A172 (cell line): ENCODE data around the gene ZC3H7B. TPM values are rescaled to one million over a fixed set of nuclear protein-coding genes. Genes with fewer than 3 reads are reported as not detected.
"Not testable (repeated sequence)": the region's sequence is repeated elsewhere in the genome, so short reads cannot be mapped to it uniquely, and the experiment has no call there.

ENCODE experiments used
- DNase-seq: peaks from one replicate; pipeline ENCODE4 v3.0.0-alpha.2; 2015; ENCODE audit warnings: low spot score
- total RNA-seq: library from RNA; depleted of rRNA; stranded (reverse); fragments of >200 nt; shearing (Covaris generic); gene quantifications from 2 replicates; pipeline ENCODE4 v1.2.3, GENCODE V29; 2014

The ZC3H7B gene
- total RNA-seq, 1 experiment from 2014 or later = 31.1 TPM

GRCh38 chr22:41285820-41286638 lies 15.3 kb upstream of the ZC3H7B start, which contains the start of gene RANGAP1:
TSS of gene RANGAP1 (minus strand) at chr22:41286187. CDS start at chr22:41281044, 5,143 bp downstream.
- DNase-seq = peak; percentile 88

- DNase-seq = no peak
Observed at GRCh38 chr22:41286639-41287091, 14.7 kb upstream of the ZC3H7B start.

DNA sequence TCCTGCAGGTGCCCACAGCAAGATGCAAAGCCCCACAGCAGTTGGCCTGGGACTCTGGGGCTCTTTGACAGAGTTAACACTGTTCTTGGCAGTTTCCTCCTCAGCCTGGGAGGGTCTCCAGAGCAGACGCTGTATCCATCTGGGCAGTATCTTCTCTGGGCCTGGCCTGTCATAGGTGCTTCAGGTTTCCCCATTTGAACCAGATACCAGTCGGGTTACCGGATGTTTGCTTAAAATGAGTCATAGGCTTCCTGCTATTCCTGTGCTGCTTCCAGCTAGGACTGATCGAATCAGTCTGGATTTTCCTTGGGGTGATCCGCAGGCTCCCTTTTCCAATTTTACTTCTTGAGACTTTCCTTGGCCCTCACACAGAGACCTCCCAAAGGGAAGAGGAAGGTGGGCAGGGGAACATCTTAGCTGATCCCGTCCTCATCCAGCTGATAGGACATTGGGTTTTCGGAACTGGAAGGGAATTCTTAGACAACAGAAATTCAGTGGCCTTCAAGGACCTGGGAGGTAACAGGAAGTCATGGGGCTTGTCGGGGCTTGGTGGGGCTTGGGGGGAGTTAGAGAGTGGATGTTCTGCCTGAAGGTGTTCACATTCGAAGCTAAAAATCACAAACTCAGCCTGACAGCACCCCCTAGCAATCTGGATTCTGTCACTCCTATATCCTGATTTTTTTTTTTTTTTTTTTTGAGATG lies 12.9 kb upstream of the ZC3H7B start:
- peak; percentile 84 for DNase-seq

DNA sequence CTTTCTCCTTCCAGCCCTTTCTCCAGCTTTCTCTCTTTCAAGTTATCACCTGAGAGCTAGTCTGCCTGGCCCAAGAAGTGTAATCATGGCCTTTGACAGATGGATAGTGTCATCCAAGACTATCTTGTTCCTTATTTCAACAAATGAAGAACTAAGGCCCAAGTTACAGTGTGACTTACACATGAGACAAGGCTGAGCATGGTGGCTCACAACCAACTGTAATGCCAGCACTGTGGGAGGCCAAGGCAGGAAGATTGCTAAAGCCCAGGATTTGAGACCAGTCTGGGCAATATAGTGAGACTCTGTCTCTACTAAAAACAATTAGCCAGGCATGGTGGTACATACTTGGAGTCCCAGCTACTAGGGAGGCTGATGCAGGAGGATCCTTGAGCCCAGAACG lies 11.7 kb upstream of the ZC3H7B start:
- no peak for DNase-seq

- DNase-seq = peak; percentile 81
Observed at GRCh38 chr22:41290262-41291221, 10.8 kb upstream of the ZC3H7B start.

DNA sequence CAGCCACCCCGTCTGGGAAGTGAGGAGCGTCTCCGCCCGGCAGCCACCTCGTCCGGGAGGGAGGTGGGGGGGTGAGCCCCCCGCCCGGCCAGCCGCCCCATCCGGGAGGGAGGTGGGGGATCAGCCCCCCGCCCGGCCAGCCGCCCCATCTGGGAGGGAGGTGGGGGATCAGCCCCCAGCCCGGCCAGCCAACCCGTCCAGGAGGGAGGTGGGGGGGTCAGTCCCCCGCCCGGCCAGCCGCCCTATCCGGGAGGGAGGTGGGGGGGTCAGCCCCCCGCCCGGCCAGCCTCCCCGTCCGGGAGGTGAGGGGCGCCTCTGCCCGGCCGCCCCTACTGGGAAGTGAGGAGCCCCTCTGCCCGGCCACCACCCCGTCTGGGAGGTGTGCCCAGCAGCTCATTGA lies 6.5 kb upstream of the ZC3H7B start:
- not testable (repeated sequence) for DNase-seq

- no peak for DNase-seq
Observed at GRCh38 chr22:41296826-41297667, 4.3 kb upstream of the ZC3H7B start.

DNA sequence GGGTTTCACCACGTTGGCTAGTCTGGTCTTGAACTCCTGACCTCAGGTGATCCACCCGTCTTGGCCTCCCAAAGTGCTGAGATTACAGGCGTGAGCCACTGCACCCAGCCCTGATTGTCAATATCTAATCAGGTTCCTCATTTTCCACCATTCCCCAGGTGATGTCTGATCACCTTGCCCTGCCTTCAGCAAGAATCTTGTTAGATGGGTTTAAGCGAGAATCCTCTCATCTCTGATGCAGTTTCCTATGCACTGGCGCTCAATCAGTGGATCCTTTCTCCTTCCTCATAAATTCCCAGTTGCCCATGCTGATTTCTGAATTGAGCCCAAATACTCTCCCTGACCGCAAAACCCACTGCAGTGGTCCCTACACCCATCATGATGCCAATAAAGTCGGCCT lies 664 bp upstream of the ZC3H7B start:
- no peak for DNase-seq

DNA sequence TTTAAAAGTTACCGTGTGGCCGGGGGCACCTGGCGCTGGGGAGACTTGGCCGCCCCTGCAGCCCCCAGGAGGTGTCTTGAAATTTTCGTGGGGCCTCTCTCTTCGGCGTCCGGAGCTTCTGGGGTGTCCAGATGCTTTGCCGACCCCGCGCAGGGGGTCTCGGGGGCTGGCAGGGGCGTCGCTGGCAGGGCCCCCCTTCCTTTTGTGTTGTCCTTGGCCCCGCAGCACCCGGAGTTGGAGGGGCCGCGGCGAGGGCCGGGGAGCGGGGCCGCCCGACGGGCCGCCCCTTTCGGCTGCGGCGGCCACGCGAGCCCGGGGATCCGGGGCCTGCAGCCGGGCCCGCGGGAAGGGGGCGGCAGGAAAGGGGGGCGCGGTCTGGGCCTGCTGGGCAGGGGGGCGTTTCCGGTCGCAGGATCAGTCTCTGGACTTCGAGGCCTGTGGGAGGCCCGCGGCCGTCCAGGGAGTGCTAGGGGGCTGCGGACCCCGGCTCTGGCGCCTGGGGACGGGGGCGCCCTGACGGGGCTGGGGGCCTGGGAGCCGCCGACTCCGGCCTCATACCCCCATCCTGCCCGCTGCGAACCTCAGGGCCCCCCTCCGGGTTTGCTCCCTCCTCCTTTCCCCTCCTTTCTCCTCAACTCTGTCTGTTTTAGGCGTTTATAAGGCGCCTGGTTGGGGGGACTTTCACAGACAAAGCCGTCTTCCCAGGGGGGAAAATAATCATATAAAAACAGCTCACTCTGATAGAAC lies 869 bp downstream of the ZC3H7B start:
- no peak for DNase-seq

DNA sequence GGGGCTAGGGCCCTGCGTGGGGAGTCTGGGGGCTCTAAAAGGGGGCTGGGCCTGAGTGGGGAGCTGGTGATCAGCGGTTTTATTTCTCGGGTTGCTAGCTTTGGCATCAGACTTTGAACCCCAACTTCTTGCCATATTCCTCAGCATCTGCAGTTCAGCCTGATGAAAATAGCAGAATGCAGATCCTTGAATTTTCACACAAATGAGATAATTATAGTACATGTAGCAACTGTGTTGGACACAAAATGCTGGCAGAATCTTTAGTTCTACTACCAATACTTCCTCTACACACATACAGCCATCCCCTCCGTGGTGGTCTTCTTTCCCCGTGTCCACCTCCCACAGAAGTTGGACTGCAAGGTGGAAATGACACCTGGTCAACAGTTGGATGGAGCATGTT lies 1.5 kb downstream of the ZC3H7B start:
- DNase-seq = no peak

GRCh38 chr22:41305646-41306045 lies 4.3 kb downstream of the ZC3H7B start:
- DNase-seq = peak; percentile 85

GRCh38 chr22:41308054-41308453 lies 6.7 kb downstream of the ZC3H7B start:
- peak; percentile 40 for DNase-seq

DNA sequence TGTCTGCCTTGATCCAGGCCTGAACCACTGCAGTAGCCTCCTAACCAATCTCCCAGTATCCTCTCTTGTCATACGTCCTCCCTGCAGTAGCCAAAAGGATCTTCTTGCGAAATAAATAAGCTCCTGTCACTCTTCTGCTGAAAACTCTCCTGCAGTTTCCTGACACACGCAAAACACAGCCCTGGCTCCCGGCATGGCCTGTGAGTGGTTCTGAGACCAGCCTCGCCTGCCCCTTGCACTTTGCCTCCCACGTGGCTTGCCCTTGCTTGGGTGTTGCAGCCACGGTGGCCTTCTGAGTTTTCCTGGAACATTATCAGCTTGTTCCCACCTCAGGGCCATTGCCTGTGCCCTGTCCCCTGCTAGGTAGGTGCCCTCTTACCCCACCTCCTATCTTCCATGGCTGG lies 7.2 kb downstream of the ZC3H7B start:
- DNase-seq = no peak

DNA sequence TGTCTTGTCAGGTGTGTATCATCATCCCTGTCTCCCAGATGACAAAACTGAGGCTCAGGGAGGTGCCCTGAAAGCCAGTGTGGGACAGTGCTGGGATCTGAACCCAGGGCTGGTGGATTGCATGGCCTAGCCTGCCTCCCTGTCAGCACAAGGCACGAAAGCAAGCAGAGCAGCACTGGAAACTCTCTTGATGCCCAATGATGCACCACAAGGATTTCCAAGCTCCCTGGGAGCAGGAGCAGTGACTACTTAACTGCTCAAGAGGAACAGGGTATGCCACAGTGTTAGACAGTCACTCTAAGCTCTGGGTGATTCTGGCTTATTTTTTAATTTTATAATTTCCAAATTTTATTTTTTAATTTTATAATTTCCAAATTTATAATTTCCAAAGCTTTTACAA lies 9.0 kb downstream of the ZC3H7B start:
- no peak for DNase-seq

DNA sequence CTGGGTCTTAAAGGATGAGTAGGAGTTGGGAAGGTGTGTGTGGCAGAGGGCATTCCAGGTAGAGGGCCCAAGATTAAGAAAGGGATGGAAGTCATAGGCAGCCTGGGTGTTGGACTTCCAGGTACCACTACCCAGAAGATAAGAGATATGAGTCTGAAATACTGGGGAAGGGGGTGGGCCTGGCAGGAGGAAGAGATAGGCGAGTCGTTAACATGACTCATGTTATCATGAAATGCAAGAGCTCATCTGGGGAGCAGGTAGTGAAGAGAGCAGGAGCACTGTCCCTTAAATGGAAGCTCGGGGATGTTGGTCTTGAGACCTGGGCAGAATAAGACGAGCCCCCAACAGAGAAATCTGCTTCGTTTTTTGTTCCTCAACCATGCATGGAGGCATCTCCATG lies 10.2 kb downstream of the ZC3H7B start:
- no peak for DNase-seq

- DNase-seq = no peak
Observed at GRCh38 chr22:41314821-41315220, 13.5 kb downstream of the ZC3H7B start.

DNA sequence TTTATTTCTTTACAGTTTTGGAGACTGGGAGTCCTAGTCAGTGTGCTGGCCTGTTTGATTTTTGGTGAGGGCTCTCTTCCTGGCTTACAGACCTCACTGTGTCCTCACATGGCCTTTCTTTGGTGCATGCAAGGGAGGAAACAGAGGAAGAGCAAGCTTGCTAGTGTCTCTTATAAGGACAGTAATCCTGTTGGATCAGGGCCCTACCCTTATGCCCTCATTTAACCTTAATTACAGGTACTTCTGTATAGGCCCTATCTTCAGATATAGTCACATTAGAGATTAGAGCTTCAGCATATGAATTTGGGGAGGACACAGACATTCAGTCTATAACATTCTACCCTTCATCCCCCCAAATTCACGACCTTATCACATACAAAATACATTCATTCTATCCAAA lies 14.3 kb downstream of the ZC3H7B start:
- no peak for DNase-seq

- DNase-seq = no peak
Observed at GRCh38 chr22:41320416-41321240, 19.3 kb downstream of the ZC3H7B start.

- no peak for DNase-seq
Observed at GRCh38 chr22:41324821-41325528, 23.6 kb downstream of the ZC3H7B start.
